Prostate gland (tissue), 2 donors: ENCODE data around the gene EPC1.

Experiments used
- CTCF ChIP-seq, 4 experiments: fragments of 200-600 bp in 2 of 4; fragments of 450-650 bp in 2 of 4; sonication (generic) in 2 of 4; IDR thresholded peaks; 1 replicate in 3 of 4; 2 replicates in 1 of 4; pipeline ENCODE4 v1.5.1; 2016 to 2019; ENCODE audit warnings: antibody characterized with exemption in 4 of 4, mild to moderate bottlenecking in 2 of 4, moderate library complexity in 2 of 4
- POLR2A ChIP-seq: fragments of 450-650 bp; IDR thresholded peaks from one replicate; pipeline ENCODE4 v1.6.1; 2016; ENCODE audit warnings: antibody characterized with exemption, mild to moderate bottlenecking
- POLR2AphosphoS5 ChIP-seq: sonication (generic); formaldehyde crosslinking; IDR thresholded peaks from one replicate; pipeline ENCODE4 v1.6.1; 2017; ENCODE audit warnings: antibody characterized with exemption

- no peak for TF ChIP-seq POLR2A
- no peak for TF ChIP-seq CTCF (IDR thresholded peaks at IDR 0.05)
- no peak for TF ChIP-seq POLR2AphosphoS5
These were observed 20.1 kb downstream of the EPC1 start for GRCh38 chr10:32326680-32327363.
